ENCODE results near the gene PRDX5.

PRDX5 gene

GRCh38 chr11:64338716-64339115, 20.8 kb downstream of the PRDX5 start:
- no peak for TF ChIP-seq CTCF (IDR thresholded peaks at IDR 0.05; ENCODE audit: insufficient read depth, low read length, missing control alignments)
- ChIA-PET POLR2A (no interaction called here), CTCF (interaction anchor here (1.5 to 21.8 kb wide), 4 partner anchors 12 to 38 kb away, joined by 4 to 414 read pairs (median 14); partner anchors contain the start of genes PRDX5, RPS6KA4 and TRMT112)
- no peak overlapping the region for H3K4me3 ChIP-seq (ENCODE audit: low read depth, low read length)
- DNase-seq (ENCODE audit: low read depth, low spot score): no peak

GRCh38 chr11:64339286-64339685, 21.4 kb downstream of the PRDX5 start:
- POLR2A ChIA-PET: interaction anchor here (0.6 kb wide), 1 partner anchor 76 kb away, joined by 3 read pairs; no protein-coding TSS in a partner anchor

GRCh38 chr11:64339754-64340408, 22.0 kb downstream of the PRDX5 start, which contains the start of gene CCDC88B:
Gene CCDC88B (plus strand): TSS chr11:64340204. CDS start chr11:64340267, 63 bp downstream.
- CTCF ChIA-PET: interaction anchor here (21.8 kb wide), 1 partner anchor 11 kb away, joined by 414 read pairs; the partner anchor contains the start of gene RPS6KA4
- no peak for DNase-seq (ENCODE audit: low read depth, low spot score)
- no peak within 1 kb of the TSS for H3K4me3 ChIP-seq (ENCODE audit: low read depth, low read length)
- POLR2A ChIA-PET: interaction anchor here (0.6 kb wide), 1 partner anchor 77 kb away, joined by 3 read pairs; no protein-coding TSS in a partner anchor
- no peak for TF ChIP-seq CTCF (IDR thresholded peaks at IDR 0.05; ENCODE audit: insufficient read depth, low read length, missing control alignments)

More at GRCh38 chr11:64339286-64339685, 21.4 kb downstream of the PRDX5 start:
- CTCF ChIA-PET: interaction anchor here (1.5 to 21.8 kb wide), 3 partner anchors 12 to 39 kb away, joined by 4 to 414 read pairs (median 20); partner anchors contain the start of gene RPS6KA4
- H3K4me3 ChIP-seq (ENCODE audit: low read depth, low read length): no peak overlapping the region
- DNase-seq (ENCODE audit: low read depth, low spot score): no peak
- no peak for TF ChIP-seq CTCF (IDR thresholded peaks at IDR 0.05; ENCODE audit: insufficient read depth, low read length, missing control alignments)

- no peak overlapping the region for H3K4me3 ChIP-seq (ENCODE audit: low read depth, low read length)
- no peak for DNase-seq (ENCODE audit: low read depth, low spot score)
Observed at GRCh38 chr11:64340671-64341335, 22.9 kb downstream of the PRDX5 start.

GRCh38 chr11:64341429-64341828, 23.5 kb downstream of the PRDX5 start:
- CTCF ChIA-PET: interaction anchor here (0.6 to 21.8 kb wide), 9 partner anchors 2 to 135 kb away, joined by 3 to 414 read pairs (median 4); partner anchors contain the start of genes CCDC88B, ESRRA, FERMT3 and RPS6KA4
- POLR2A ChIA-PET: interaction anchor here (1.0 to 1.6 kb wide), 3 partner anchors 9 to 24 kb away, joined by 3 to 10 read pairs (median 3); partner anchors contain the start of genes PRDX5 and TRMT112
- no peak for TF ChIP-seq CTCF (IDR thresholded peaks at IDR 0.05; ENCODE audit: insufficient read depth, low read length, missing control alignments)
- H3K4me3 ChIP-seq (ENCODE audit: low read depth, low read length): no peak overlapping the region
- no peak for DNase-seq (ENCODE audit: low read depth, low spot score)

More at GRCh38 chr11:64340671-64341335, 22.9 kb downstream of the PRDX5 start:
- POLR2A ChIA-PET: interaction anchor here (1.2 kb wide), 1 partner anchor 23 kb away, joined by 3 read pairs; the partner anchor contains the start of genes PRDX5 and TRMT112
- CTCF ChIA-PET: interaction anchor here (1.1 to 21.8 kb wide), 6 partner anchors 1 to 134 kb away, joined by 3 to 414 read pairs (median 8); partner anchors contain the start of genes CCDC88B, ESRRA, FERMT3 and RPS6KA4
- no peak for TF ChIP-seq CTCF (IDR thresholded peaks at IDR 0.05; ENCODE audit: insufficient read depth, low read length, missing control alignments)

Measured in AG04449 (cell line).